HG03064 (cell line): ENCODE data around the gene SSB.
"Not testable (repeated sequence)": the region's sequence is repeated elsewhere in the genome, so short reads cannot be mapped to it uniquely, and the experiment has no call there.

Experiments
- ATAC-seq: cut with Tn5 transposase; IDR thresholded peaks from one replicate; pipeline ENCODE4 v1.9.1; 2021; ENCODE audit warnings: low read depth; ENCODE audit not compliant: unreplicated experiment

SSB gene

DNA sequence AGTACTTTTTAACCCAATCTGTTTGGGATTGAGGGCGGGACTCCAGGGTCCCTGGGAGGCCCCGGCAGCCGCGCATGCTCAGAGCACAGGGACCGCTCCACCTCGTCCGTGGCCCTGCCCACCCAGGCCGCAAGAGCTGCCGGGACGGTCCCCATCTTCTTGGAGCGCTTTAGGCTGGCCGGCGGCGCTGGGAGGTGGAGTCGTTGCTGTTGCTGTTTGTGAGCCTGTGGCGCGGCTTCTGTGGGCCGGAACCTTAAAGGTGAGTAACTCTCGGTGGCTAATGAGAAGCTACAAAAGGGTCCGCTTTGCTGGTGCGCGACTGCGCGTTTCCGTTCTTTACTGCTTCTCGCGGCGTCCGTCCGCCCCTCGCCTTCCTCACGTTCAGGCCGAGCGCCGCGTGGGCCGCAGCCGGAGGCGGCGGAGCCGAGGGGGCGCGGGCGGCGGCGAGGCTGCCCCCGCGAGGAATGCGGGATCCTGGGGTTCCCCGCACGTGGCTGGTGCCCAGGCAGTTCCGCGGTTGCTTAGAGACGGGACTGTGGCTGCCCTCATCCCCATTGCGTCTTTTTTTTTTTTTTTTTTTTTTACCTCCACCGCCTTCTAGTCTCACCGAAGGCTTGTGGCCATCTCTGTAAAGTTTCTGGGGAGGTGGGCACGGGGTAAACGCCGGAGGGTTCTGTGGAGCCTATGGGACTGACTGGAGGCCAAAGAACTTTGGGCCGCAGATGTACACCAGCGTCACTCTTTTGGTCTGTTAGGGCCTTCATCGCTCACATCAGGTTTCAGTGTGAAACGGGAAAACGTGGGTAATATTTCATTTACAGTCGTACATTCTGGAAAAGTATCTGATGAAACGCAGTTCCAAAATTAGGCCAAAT lies at the start of gene SSB:
TSS of gene SSB (plus strand) at position 154 of the 875 bp plus-strand sequence. CDS start 2,090 bp downstream, outside the sequence.
- peak; percentile 94 for ATAC-seq

DNA sequence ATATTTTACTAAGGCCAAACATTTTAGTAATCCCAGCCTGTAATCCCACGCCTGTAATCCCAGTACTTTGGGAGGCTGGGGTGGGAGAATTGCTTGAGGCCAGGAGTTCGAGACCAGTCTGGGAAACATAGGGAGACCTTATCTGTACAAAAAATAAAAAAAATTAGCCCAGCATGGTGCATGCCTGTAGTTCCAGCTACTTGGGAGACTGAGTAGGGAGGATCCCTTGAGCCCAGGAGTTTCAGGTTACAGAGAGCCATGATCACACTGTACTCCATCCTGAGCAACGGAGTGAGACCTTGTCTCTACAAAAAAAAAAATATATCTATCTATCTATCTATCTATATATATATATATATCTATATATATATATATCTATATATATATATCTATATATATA lies 45.9 kb upstream of the SSB start:
- no peak for ATAC-seq

DNA sequence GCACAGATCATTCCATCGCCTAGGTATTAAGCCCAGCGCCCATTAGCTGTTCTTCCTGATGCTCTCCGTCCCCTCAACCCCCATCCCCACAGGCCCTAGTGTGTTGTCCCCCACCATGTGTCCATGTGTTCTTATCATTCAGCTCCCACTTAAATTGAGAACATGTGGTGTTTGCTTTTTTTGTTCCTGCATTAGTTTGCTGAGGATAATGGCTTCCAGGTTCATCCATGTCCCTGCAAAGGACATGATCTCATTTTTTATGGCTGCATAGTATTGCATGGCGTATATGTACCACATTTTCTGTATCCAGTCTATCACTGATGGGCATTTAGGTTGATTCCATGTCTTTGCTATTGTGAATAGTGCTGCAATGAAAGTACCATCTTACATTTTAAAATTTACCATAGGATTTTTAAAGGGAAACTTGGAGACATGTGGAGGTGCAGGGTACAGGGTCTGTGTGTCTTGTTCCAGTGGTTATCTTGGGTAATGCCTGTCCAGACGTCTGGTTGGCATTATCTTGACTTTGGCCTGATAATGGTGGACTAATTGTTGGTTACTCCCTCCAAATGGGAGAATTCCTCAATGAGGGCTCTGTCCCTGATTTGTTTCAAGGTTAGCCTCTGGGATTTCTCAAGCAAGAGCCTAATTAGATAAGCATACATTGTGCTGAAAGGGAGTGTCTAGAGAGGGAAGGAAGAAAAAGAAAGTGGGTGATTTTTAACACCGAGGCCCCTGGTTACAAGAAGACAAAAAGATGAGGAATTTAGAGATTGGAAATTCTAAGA lies 43.4 kb upstream of the SSB start:
- ATAC-seq, result no peak

DNA sequence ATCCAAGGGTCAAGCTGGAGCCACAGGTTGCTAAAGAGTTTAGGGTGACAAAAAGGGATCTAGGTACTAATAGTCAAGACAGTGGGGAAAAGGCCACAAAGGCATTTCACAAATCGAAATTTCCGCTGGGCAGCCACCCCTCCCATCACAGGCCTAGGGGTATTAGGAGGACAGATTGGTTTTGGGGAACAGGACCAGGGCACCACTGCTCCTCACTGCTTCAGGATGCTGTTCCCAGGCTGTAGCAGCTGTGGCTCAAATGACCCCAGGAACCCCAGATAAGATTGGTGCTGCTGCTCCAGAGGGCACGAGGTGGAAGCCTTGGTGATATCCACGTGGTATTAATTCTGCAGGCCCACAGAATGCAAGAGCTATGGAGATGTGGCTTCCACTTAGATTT lies 42.3 kb upstream of the SSB start:
- no peak for ATAC-seq

DNA sequence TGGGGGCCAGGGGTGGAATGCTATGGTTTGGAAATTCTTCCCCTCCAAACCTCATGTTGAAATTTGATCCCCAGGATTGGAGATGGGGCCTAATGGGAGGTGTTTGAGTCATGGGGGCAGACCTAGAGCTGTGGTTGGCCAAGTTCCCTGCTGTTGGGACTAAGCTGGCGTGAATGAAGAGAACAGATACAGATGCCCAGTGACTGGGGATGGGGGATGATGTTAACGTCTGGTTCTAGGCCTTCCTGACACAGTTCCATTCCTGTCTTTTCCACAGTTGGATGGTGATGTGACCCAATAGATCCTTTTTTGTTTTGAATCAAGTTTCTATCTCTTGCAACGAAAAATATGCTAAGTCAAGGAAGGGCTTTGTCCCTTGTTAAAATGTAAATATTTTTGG lies 41.3 kb upstream of the SSB start:
- no peak for ATAC-seq

DNA sequence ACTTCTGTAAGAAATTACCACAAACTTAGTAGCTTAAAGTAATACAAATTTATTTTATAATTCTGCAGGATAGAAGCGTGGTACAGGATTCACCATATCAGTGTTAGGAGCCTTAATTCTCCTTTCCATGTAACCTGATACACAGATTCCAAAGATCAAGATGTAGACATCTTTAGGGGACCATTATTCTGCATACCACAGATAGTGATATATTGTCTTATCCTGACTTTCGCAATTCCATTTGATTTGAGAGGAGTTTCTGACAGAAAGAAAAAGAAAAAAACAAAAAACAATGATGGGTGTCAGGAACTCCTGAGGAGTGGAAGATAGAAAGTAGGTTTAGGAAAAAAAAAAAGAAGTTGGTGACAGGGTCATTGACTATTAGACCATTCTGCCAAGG lies 40.9 kb upstream of the SSB start:
- ATAC-seq, result no peak

DNA sequence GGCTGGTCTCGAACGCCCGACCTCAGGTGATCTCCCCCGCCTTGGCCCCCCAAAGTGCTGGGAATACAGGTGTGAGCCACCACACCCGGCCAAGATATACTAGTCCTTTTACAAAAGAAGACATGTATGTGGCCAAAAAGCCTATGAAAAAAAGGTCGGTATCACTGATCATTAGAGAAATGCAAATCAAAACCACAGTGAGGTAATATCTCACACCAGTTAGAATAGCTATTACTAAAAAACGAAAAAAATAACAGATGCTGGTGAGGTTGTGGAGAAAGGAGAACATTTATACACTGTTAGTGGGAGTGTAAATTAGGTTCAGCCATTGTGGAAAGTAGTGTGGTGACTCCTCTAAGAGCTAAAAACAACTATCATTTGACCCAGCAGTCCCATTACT lies 38.7 kb upstream of the SSB start:
- ATAC-seq, result no peak

DNA sequence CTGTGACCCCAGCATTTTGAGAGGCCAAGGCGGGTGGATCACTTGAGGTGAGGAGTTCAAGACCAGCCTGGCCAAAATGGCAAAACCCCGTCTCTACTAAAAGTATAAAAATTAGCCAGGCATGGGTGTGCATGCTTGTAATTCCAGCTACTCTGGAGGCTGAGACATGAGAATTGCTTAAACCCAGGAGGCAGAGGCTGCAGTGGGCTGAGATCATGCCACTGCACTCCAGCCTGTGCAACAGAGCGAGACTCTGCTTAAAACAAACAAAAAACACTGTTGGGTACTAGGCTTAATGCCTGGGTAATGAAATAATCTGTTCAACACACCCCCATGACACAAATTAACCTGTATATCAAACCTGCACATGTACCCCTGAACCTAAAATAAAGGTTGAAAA lies 37.9 kb upstream of the SSB start:
- ATAC-seq, result not testable (repeated sequence)

DNA sequence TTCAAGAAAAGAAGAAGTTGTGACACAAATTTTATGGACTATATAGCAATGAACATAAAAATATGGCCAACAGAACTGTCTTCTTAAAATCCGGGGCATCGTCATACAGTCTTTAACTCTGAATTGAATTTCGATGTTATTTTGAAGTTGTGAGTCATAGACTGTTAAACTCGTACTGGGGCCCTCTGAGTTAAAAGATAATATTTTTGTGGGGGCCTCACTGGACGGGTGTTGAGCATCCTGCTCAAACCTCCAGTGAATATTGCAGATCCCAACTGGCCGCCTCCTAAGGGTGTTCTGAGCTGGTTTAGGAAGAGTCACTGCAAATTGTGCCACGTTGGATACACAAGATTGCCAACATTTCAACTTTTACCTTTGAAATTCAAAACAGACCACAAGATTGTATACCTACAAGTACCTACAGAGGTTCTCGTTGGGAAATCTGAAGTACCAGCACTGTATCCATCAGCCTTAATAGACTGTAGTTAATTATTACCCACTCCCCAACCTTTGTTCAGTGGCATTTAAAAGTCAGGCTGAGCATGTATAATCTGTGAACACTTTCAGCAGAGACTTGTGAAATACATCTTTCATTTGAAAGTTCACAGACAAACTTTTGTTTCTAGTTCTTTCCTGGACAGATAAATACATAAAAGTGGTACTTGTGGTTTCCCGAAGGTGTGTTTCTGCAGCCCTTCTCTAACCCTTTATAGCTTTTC lies 37.3 kb upstream of the SSB start:
- no peak for ATAC-seq

DNA sequence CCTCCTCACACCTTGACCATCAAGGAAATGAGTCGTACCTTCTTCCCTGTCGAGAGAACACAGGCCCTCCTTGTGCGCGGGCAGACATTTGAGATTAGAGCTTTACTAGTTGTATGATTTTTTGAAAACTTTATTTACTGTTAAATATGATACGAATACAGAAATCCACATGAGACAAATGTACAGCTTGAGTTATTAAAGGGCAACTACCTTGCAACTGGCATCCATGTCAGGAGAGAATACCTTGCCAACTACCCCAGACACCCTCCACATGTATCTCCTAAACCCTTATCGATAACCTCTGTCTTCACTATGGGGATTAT lies 36.7 kb upstream of the SSB start:
- ATAC-seq, result no peak

DNA sequence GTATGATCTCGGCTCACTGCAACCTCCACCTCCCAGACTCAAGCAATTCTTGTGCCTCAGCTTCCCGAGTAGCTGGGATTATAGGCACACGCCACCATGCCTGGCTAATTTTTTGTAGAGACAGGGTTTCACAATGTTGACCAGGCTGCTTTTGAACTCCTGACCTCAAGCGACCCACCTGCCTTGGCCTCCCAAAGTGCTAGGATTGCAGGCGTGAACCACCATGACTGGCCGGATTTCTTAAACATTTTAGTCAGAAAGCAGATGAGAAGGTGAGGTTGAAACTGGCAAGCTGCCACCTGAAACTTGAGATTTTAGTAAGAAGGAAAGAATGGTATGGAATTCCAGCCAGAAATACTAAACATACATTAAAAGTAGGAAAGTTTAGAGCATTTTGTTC lies 33.1 kb upstream of the SSB start:
- no peak for ATAC-seq

DNA sequence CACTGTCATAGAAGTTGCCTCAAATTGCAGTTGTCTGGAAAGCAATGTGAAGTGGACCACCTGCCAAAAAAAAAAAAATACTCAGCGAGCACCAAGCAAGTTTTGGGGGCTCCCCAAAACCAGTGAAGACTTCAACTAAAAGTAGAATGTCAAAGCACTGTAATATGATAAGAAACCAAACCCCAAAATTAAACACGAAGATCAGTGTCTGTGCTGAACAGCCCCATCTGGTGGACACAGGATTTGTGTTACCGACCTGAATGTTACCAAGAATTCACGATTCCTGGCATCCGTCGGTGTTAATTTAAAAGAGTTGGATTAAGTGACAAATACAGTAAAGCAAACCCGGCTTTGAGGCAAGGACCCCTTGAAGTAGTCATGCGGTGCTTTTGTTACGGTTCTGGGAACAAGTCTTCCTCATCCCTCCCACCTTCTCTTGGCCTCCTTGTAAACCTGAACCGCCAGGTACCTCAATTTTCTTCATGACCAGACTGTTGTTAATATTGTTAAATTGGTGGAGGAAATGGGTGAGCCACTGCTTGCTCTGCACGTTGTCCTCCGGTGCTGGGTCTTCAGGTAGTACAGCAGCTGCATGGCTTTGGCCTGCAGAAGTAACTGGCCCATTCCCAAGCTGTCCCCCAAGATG lies 31.3 kb upstream of the SSB start:
- ATAC-seq, result no peak

DNA sequence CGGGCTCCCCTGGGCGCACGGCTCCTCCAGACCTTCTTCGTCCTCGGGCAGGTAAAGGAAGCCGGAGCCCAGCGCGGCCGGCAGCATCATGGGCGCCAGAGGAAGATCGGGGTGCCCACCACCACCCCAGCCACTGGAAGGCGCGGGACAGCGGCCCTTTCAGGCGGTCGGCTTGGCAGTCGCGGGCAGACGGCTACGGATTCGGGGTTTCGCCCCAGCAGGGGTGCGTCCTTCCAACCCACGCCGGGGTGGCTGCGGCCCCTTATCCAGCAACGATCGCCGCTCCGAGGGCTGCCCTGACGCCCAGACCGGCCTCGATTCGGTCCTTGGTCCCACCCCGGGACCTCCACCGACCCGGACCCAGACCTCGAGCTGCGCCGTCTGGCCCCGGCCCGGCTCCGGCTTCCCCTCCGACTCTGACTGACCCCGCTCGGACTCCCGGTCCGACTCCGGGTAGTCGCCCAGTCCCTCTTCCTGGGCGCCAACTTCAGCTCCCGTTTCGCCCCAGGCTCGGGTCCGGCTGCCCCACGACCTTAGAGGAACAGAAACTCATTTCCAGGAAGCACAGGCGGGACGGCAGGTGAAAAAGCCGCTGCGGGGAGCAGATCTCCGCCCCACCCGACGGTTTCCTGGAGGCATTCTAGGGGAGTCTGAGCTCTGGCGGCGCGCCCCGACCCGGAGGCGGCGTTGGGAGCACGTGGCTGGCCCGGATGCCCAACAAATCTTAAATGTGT lies 30.2 kb upstream of the SSB start:
- ATAC-seq, result no peak

DNA sequence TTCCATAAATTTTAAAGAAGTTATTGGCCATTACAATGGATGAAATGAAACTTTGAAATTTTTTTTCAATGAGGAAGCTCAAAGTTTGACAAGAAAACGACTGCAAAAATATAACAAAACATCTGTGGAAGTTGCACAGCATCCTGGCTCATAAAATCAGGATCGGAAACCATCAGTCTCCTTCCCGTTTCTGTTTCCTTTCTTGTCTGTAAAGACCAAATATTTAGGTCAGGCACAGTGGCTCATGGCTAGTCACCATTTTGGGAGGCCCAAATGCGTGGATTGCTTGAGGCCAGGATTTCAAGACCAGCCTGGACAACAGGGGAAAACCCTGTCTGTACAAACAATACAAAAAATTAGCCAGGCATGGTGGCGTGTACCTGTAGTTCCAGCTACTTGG lies 27.6 kb upstream of the SSB start:
- ATAC-seq, result no peak

DNA sequence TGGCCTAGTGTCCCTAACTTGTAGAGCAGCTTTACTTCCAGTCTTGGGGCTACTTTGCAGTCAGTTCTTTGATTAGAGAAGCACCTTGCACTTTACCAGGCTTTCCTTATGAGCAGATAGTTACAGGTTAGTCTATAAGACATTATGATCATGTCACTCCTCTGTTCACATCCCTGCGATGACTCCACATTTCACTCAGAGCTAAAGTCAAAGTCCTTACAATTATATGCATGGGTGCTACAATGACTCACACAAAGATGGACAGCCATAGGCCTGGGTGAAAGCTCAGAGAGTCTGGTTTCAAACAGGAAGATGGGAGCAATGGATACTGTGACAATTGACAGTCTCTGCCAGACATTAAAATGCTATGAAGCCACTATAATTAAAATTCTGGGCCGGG lies 27.1 kb upstream of the SSB start:
- no peak for ATAC-seq

DNA sequence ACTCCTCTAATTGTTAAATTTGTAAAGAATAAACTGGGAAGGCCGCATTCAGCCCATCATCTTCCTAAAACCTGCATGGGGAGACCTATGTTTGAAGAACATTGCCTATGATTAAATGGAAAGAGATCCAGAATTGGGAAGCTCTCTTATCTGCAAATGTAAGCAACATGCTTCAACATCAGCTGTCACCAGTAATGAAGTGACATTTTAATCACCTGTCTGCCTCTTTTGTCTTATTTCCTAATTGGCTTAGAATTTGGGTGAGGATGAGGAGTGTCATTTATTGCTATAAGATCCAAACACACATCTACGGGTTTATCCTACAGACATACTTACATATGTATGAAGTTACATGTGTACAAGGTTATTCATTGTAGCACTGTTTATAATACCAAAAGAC lies 26.0 kb upstream of the SSB start:
- no peak for ATAC-seq

DNA sequence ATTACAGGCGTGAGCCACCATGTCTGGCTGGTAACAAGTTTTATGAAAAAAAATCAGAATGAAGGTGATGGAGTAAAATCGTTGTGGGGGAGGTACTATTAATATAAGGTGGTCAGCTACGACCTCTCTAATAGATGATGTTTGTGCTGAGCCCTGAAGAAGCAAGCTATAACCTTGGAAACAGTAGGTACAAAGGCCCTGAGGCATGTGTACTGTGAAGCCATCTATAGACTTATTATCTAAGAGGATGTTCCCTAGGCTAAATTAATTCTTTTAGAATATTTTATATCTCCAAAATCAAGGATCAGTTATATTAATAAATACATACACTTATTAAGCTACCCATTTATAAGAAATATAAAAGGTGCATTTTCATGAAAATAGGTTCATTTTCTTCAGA lies 23.3 kb upstream of the SSB start:
- ATAC-seq, result no peak

DNA sequence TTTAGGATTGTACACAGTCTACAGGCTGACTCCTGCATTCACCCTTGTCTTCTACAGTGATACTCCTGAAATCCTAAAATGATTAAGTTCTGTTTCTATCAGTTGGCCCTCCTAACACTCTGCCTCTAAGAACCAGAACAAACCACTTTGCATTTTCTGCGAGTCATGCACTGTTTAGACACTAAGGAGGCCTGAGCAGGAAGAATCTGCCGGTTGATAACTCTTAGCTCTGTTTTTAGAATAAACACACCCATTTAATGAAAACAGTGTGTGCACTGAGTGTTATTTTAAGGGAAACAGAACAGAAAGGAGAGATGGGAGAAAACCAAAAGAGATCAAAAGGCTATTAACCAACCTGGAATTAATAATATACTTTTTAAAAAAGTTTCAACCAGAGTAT lies 22.9 kb upstream of the SSB start:
- no peak for ATAC-seq

DNA sequence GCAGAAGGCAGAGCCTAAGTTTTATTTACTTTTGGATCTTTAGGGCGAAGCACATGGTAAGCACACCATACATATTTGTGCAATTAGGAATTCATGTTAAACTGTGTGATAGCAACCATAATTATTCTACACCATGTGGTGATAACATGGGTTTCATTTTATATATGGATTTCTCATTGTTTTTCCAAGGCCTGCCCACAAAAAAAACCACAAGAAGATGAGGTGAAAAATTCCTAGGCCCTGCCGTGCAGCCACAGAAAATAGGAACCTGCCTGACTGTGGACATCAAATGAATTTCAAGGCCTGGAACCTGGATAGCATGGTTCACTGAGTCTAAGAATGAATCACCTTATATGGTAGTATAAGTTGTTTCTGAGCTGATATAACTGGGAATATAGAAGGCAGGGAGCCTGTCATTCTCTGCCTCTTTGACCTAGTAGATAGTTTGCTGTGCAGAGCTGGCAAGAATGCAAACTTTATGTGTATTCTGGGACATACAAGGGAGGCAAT lies 22.4 kb upstream of the SSB start:
- no peak for ATAC-seq

DNA sequence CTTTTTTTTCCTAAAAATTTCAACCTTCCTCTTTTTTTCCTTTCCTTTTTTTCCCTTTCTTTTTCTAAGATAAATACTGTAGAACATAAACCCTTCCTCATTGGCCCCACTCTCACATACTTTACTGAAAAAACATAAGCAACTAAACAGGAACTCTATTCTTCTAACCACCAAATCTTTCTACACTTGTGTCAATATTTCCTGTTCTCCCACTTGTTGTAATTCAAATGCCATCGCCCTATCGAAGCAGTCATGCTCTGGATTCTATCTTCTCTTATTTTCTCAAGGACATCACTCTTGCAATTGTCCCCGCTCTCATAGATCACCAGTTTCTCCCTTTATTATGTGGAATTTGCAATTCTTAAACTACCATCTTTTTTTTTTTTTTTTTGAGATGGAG lies 20.2 kb upstream of the SSB start:
- ATAC-seq, result no peak
